Keratinocyte (primary cell): ENCODE data around the gene RALGPS2. TPM values are rescaled to one million over a fixed set of nuclear protein-coding genes. Genes with fewer than 3 reads are reported as not detected.

Source experiments
- DNase-seq: peaks from one replicate; pipeline ENCODE4 v3.0.0-alpha.2; 2011; ENCODE audit warnings: low read depth, missing footprints, low spot score
- FAIRE-seq: peaks from 2 replicates; lab custom pipeline; 2011; peaks lifted over from hg19 to GRCh38; lab: Jason Lieb, UNC
- H2AFZ ChIP-seq: 2 replicates; pipeline ENCODE4 v1.6.0; 2012; ENCODE audit warnings: low read length, control low read depth, inconsistent platforms; ENCODE audit not compliant: control insufficient read depth
- H3K27ac ChIP-seq: 2 replicates; pipeline ENCODE4 v1.5.1; 2011; ENCODE audit warnings: low read length; ENCODE audit not compliant: control insufficient read depth, insufficient read depth
- H3K27me3 ChIP-seq: 3 replicates; pipeline ENCODE4 v1.6.0; 2011; ENCODE audit warnings: low read length; ENCODE audit not compliant: control insufficient read depth, insufficient read depth; ENCODE audit errors: extremely low read depth
- H3K36me3 ChIP-seq, 2 experiments: 2 replicates in 1 of 2; 3 replicates in 1 of 2; pipeline ENCODE4 v1.5.1; 2011; ENCODE audit warnings: low read length in 2 of 2, mild to moderate bottlenecking in 1 of 2; ENCODE audit not compliant: control insufficient read depth in 2 of 2, insufficient read depth in 2 of 2; ENCODE audit errors: extremely low read depth in 1 of 2
- H3K4me1 ChIP-seq: 3 replicates; pipeline ENCODE4 v1.5.1; 2011; ENCODE audit warnings: low read length; ENCODE audit not compliant: control insufficient read depth, insufficient read depth; ENCODE audit errors: extremely low read depth
- H3K4me2 ChIP-seq: 3 replicates; pipeline ENCODE4 v1.6.0; 2011; ENCODE audit warnings: low read depth, low read length; ENCODE audit not compliant: control insufficient read depth, insufficient read depth; ENCODE audit errors: extremely low read depth
- H3K4me3 ChIP-seq, 3 experiments: fragments of 200-600 bp in 1 of 3; sonication (generic) in 1 of 3; 2 replicates in 2 of 3; 3 replicates in 1 of 3; pipeline ENCODE4 v1.5.1; 2011 to 2016; ENCODE audit warnings: low read length in 3 of 3, mild to moderate bottlenecking in 3 of 3, control low read depth in 2 of 3, inconsistent platforms in 1 of 3, low read depth in 1 of 3, mixed read lengths in 1 of 3, mixed run types in 1 of 3, moderate library complexity in 1 of 3; ENCODE audit not compliant: control insufficient read depth in 2 of 3, insufficient read depth in 2 of 3; ENCODE audit errors: extremely low read depth in 1 of 3
- H3K79me2 ChIP-seq: 2 replicates; pipeline ENCODE4 v1.6.0; 2012; ENCODE audit warnings: low read length; ENCODE audit not compliant: control insufficient read depth, insufficient read depth
- H3K9ac ChIP-seq: 3 replicates; pipeline ENCODE4 v1.6.0; 2011; ENCODE audit warnings: low read length; ENCODE audit not compliant: control insufficient read depth, insufficient read depth; ENCODE audit errors: extremely low read depth
- H3K9me1 ChIP-seq: 3 replicates; pipeline ENCODE4 v1.6.0; 2011; ENCODE audit warnings: low read length; ENCODE audit not compliant: control insufficient read depth, insufficient read depth; ENCODE audit errors: extremely low read depth
- H3K9me3 ChIP-seq: 2 replicates; pipeline ENCODE4 v1.5.1; 2012; ENCODE audit warnings: low read depth, low read length; ENCODE audit not compliant: control insufficient read depth
- H4K20me1 ChIP-seq: 3 replicates; pipeline ENCODE4 v1.6.0; 2011; ENCODE audit warnings: low read length; ENCODE audit not compliant: control insufficient read depth, insufficient read depth; ENCODE audit errors: extremely low read depth
- CTCF ChIP-seq, 3 experiments: IDR thresholded peaks in 1 of 3; conservative IDR thresholded peaks in 1 of 3; optimal IDR thresholded peaks in 1 of 3; 2 replicates in 2 of 3; 3 replicates in 1 of 3; pipeline versions ENCODE3 to v1.5.1; 2011; ENCODE audit warnings: low read length in 3 of 3, mild to moderate bottlenecking in 3 of 3, moderate library complexity in 2 of 3, control low read depth in 1 of 3, inconsistent platforms in 1 of 3; ENCODE audit not compliant: insufficient read depth in 2 of 3; ENCODE audit errors: extremely low read depth in 1 of 3
- EZH2 ChIP-seq: IDR thresholded peaks from one replicate; pipeline ENCODE4 v1.6.1; 2012; ENCODE audit warnings: inconsistent platforms, mild to moderate bottlenecking, low read length, moderate library complexity
- dilution Hi-C: fragments of 300-500 bp; cut with MboI; formaldehyde crosslinking; loops from one replicate; pipeline ENCODE4 v1.7.0; 2020; ENCODE audit warnings: low sequenced_read_pairs; ENCODE audit not compliant: extremely low pct_ligation_motif_present
- polyA plus RNA-seq, 5 experiments: library from polyadenylated mRNA; depleted of rRNA in 3 of 5; stranded (reverse) in 3 of 5; stranded (forward) in 1 of 5; unstranded in 1 of 5; fragments of >200 nt; gene quantifications; 1 replicate in 1 of 5; 2 replicates in 3 of 5; 3 replicates in 1 of 5; pipeline versions ENCODE4 v1.2.1 to v1.2.3, GENCODE V29; 2011 to 2012; ENCODE audit warnings: missing spikeins in 2 of 5, low read depth in 1 of 5, low replicate concordance in 1 of 5

RALGPS2 gene
- polyA plus RNA-seq, 1 donor (not counting 4 experiments of a cell fraction or from before 2014, with no cell fraction given) = 14.8 TPM

DNA sequence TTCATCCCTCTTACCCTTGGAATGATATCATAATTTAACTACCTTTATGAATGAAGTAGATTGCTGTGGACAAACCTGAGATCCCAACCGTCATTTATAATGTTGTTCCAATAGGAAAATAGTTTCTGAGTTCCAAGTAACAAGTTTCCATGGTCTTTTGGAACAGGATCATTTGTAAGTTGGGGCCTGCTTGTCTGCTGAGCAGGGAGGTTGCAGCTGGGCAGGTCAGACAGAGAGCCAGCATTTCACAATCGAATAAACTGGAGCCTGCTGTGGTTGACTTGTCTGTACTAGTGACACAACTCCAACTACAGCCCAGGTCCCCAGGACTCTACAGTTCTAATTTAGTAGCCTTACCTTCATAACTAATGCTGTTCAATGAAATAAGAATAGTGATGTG lies 18.6 kb upstream of the RALGPS2 start:
- H3K36me3 ChIP-seq = no peaks in the 10 kb centered on the region
- no peaks in the 10 kb centered on the region for H3K79me2 ChIP-seq
- H2AFZ ChIP-seq = no peak overlapping the region
- H3K27ac ChIP-seq = no peak overlapping the region
- H3K4me3 ChIP-seq = no peak overlapping the region
- FAIRE-seq (no peak), DNase-seq (no peak)
- no peaks in the 10 kb centered on the region for H3K4me1 ChIP-seq
- no peak for TF ChIP-seq EZH2
- TF ChIP-seq CTCF (optimal IDR thresholded peaks at IDR 0.05 in 1 of 3, IDR thresholded peaks at IDR 0.05 in 1 of 3, conservative IDR thresholded peaks at IDR 0.05 in 1 of 3; ENCODE audit: extremely low read depth in 1 of 3, insufficient read depth in 2 of 3, low read length in 3 of 3) = no peak
- no peak overlapping the region for H3K9ac ChIP-seq
- no peaks in the 10 kb centered on the region for H3K9me3 ChIP-seq
- no peaks in the 10 kb centered on the region for H4K20me1 ChIP-seq
- H3K4me2 ChIP-seq = no peak overlapping the region
- no peaks in the 10 kb centered on the region for H3K27me3 ChIP-seq
- dilution Hi-C loops = no loop called here
- no peaks in the 10 kb centered on the region for H3K9me1 ChIP-seq

- H3K36me3 ChIP-seq = no peaks in the 10 kb centered on the region
- no peaks in the 10 kb centered on the region for H3K9me1 ChIP-seq
- no peaks in the 10 kb centered on the region for H3K27me3 ChIP-seq
- H3K4me1 ChIP-seq = no peaks in the 10 kb centered on the region
- FAIRE-seq (no peak), DNase-seq (no peak)
- H3K4me3 ChIP-seq = no peak overlapping the region
- no peaks in the 10 kb centered on the region for H3K9me3 ChIP-seq
- H4K20me1 ChIP-seq = no peaks in the 10 kb centered on the region
- dilution Hi-C loops = no loop called here
- H3K79me2 ChIP-seq = no peaks in the 10 kb centered on the region
- no peak overlapping the region for H3K9ac ChIP-seq
- no peak overlapping the region for H3K4me2 ChIP-seq
- H2AFZ ChIP-seq = peak overlapping the region; percentile 30
- no peak overlapping the region for H3K27ac ChIP-seq
- TF ChIP-seq EZH2 = no peak
- TF ChIP-seq CTCF (optimal IDR thresholded peaks at IDR 0.05 in 1 of 3, IDR thresholded peaks at IDR 0.05 in 1 of 3, conservative IDR thresholded peaks at IDR 0.05 in 1 of 3; ENCODE audit: extremely low read depth in 1 of 3, insufficient read depth in 2 of 3, low read length in 3 of 3) = no peak
These were observed 11.8 kb upstream of the RALGPS2 start for GRCh38 chr1:178713259-178713658.
